ENCODE measurements around the gene CHKB.
A peak's percentile ranks its signal among the peaks of the same experiment; 100 is the strongest.
"Not testable (repeated sequence)": the region's sequence is repeated elsewhere in the genome, so short reads cannot be mapped to it uniquely, and the experiment has no call there.

CHKB gene

GRCh38 chr22:50547263-50547985 lies 35.2 kb downstream of the CHKB start:
- no peak for DNase-seq

GRCh38 chr22:50546326-50547262 lies 36.1 kb downstream of the CHKB start:
- no peak for DNase-seq

DNA sequence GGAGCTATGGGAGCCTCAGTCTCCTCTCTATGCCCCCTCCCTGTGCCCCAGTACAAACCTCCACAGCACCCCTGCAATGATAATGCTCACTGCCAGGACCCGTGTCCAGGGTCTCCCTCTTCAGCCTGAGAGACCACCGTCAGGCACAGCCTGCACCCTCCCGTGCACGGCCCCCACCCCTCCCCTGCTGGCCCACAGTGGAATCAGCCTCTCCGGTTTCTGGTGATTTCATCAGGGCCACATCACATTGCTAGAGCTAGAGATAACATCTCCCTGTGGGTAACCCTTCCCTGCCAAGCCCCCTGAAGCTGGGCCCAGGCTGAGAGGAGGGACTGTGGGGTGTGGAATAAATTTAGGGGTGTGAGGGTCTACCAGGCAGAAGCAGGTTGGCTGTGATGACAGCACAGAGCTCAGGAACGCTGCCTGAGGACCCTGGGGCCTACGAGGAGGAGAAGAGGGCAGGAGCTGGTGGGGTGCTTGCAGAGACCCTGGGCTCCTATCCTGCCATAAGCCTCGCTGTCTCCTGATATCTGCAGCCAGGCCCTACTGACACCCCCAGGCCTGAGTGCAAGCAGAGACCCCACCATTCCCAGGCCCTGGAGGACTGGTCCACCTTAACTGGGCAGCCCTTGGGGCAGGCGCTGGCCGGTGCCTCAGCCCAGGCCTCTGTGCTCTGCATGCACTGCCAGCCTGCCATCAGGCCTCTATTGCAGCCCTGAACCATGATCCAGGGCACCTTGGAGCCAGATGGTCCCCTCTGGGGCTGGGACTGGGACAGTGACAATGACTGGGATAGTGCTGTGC lies 36.9 kb downstream of the CHKB start, which contains the start of gene KLHDC7B:
Gene KLHDC7B, plus strand, starts transcription at position 378 of the 804 bp plus-strand sequence. Its CDS starts 345 bp downstream, at position 723.
- DNase-seq: no peak

DNA sequence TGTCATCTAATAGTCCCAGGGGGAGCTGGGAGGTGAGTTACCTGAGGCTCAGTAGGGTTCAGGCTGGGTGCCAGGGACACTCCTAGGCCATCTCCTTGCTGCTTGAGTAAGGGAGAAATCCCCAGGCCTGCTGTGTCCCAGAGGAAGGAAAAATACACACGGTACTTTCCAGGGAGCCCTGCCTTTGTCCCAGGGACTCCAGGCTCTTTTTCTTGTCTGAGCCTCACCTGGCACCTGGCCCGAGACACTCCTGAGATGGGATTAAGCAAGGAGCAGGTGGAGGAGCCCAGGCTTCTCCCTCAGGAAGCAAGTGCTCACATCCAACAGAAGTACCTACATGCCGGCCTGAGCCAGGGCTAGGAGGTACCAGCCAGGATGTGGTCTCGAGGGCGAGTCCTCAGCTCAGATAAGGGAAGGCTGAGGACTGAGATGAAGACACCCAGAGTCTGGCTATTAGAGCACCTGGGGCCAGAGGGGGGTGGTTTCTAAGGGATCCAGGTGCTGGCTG lies 37.8 kb downstream of the CHKB start:
- DNase-seq: no peak

GRCh38 chr22:50544078-50544745 lies 38.4 kb downstream of the CHKB start:
- no peak for DNase-seq

DNA sequence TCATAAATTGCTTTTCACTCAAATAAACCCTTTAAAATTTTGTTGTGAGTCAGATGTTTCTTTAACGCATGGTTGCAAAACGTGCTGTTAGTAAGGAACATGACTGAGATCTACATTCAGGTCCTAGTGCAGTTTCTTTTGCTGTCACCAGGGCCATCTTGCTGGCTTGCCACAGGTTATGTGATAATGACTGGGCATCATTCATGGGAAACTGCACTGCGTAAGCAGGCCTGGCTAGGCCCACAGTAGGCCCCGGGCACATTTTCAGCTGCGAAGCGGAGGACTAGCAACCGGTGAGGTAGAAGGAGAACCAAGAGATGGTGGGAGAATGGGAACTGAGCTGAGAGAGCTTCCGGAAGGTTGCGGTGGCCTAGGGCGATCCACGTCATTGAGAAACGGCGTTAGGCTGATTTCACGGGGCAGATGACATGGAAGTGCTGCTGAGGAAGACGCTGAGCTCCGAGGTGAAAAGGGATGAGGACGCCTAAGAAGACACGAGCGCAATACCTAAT lies 40.2 kb downstream of the CHKB start:
- no peak for DNase-seq

- not testable (repeated sequence) for DNase-seq
Measured at GRCh38 chr22:50541667-50542026, 41.0 kb downstream of the CHKB start.

GRCh38 chr22:50540381-50540780 lies 42.3 kb downstream of the CHKB start:
- DNase-seq: no peak

GRCh38 chr22:50537765-50538164 lies 44.9 kb downstream of the CHKB start:
- no peak for DNase-seq

- no peak for DNase-seq
Measured at GRCh38 chr22:50536226-50536625, 46.4 kb downstream of the CHKB start.

DNA sequence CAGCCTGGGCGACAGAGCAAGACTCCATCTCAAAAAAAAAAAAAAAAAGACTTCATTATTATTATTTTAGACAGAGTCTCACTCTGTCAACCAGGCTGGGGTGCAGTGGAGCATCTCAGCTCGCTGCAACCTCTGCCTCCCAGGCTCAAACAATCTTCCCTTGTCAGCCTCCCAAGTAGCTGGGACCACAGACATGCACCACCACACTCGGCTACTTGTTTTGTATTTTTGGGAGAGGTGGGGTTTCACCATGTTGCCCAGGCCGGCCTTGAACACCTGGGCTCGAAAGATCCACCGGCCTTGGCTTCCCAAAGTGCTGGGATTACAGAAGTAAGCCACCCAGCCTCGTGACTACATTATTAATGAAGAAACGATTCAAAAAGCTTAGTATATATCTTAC lies 47.5 kb downstream of the CHKB start:
- DNase-seq: no peak

DNA sequence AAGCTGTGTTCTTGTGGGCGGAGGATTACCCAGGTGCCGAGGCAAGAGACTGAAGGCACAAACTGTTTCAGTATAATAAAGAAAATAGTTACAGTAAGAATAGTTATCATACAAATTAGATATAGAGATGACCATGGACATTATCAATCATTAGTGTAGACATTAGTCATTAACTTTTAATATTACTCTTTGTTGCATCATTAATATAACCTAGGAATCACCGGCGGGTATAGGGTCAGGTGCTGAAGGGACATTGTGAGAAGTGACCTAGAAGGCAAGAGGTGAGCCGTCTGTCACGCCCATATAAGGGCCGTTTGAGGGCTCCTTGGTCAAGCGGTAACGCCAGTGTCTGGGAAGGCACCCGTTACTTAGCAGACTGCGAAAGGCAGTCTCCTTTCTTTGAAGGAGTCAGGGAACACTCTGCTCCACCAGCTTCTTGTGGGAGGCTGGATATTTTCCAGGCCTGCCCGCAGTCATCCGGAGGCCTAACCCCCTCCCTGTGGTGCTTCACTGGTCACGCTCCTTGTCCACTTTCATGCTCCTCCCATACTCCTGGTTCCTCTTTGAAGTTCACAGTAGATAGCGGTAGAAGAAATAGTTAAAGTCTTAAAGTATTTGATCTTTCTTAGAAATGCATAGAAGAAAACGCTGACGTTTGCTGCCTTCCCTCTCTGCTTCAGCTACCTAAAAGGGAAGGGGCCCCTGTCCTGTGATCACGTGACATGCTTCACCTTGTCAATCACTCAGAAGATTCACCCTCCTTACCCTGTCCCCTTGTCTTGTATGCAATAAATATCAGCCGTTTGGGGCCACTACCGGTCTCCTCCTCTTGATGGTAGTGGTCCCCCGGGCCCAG lies 48.6 kb downstream of the CHKB start:
- DNase-seq: not testable (repeated sequence)

DNA sequence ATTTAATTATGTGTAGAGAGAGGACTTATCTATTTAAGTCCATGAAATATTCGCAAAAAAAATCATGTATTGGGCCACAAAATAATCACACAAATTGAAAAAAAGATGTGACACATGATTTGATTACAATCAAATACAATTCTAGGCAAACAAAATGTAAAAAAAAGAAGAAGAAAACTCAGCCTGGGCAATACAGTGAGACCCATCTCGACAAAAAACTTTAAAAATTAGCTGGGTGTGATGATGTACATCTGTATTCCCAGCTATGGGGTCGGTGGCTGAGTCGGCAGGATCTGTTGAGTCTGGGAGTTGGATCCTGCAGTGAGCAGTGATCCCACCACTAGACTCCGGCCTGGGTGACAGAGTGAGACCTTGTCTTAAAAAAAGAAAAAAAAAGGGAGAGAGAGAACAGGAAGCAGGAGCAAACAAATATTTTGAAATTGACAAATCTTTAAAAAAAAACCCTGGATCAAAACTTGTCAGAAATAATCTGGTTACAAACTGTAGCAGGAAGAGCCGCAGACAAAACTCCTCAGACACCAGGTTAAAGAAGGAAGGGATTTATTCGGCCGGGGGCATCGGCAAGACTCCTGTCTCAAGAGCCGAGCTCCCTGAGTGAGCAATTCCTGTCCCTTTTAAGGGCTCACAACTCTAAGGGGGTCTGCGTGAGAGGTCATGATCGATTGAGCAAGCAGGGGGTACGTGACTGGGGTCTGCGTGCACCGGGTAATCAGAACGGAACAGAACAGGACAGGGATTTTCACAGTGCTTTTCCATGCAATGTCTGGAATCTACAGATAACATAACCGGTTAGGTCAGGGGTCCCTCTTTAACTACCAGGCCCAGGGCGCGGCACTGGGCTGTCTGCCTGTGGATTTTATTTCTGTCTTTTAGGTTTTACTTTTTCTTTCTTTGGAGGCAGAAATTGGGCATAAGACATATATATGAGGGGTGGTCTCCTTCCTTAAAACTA lies 49.5 kb downstream of the CHKB start:
- DNase-seq: no peak

DNA sequence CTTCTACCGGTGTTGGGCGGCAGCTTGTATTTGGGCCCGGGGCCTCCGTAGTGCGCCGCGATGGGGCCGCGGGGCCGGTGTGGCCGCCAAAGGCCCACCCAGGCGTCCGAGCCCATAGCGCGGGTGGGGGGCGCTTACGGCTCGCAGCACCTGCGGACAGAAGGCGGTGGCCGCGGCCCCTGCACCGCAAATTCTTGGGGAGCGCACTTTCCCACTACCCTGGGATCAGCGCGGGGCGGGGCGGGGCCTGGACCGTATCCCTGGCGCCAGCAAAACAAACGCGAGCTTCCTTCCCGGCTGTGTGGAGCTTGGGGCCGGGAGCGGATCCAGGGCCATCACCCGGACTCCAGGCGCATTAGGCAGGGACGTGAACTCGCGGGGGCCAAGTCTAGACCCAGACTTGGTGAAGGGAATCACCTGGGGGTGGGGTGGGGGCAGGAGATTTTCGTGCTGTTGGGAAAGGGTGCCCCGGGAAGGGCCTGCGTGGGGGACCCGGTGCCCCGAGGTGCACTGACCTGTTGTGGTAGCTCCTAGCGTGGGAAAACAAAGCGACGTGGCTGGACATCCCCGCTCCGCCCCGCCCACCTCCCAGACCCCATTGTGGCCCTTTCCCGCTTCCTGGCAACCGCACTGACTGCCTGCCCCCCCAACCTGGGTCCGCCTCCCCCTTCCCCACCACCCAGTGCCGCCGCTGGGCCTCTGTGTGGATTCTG lies 50.5 kb downstream of the CHKB start:
- peak; percentile 84 for DNase-seq

- DNase-seq: no peak
Measured at GRCh38 chr22:50531546-50531961, 51.1 kb downstream of the CHKB start.

DNA sequence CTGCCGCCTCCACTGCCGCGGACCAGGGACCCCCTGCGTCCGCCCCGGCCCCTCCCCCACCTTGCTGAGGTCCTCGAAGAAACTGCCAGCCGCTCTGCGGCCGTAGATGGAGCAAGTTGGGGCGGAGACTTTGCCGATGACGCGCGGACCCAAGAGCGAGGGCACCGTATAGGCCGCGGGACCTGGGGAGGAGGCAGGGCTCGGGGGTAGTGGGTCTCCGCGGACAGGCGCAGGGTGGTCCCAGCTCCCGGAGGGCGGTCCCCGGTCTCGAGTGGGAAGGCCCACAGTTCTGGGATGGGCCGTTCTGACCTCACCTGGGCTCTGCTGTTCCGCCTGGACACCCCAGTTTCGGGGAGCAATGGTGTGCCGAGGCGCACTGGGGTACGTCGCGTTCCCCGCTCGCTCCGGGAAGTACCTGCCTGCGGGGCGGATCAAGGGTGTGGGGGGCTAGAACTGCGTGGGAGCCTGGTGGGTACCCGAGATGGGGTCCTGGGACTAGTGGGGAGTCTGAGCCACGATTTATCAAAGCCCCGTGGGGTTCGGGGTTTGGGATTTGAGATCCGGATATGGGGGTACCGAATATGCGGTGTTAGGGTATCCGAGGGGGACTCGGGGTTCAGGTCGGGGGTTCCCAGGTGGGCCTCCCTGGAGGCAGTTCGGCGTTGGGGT lies 51.6 kb downstream of the CHKB start:
- DNase-seq: peak; percentile 81

DNA sequence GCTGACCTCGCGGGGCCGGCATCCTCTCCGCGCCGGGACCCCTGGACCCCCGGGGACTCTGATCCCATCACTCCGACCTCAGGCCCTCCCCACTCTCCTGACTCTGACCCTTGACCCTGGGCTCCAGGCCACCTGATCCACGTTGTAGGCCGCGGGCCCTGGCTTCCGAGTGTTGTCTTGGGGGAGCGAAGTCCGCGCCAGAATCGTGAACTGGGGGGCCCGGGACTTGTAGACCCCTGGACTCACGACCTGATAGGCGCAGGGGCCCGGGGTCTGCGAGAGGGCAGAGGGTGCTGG lies 52.1 kb downstream of the CHKB start:
- no peak for DNase-seq

- peak; percentile 85 for DNase-seq
Measured at GRCh38 chr22:50529897-50530579, 52.6 kb downstream of the CHKB start, which contains the start of gene TYMP. Gene TYMP (minus strand): TSS chr22:50530012. CDS start chr22:50529709, 303 bp downstream.
